ENCODE measurements around the gene BCL11A. TPM values are rescaled to one million over a fixed set of nuclear protein-coding genes. Genes with fewer than 3 reads are reported as not detected.

BCL11A gene
- total RNA-seq, 6 experiments from 2014 or later: 0.06 to 0.80 (median 0.37) TPM

DNA sequence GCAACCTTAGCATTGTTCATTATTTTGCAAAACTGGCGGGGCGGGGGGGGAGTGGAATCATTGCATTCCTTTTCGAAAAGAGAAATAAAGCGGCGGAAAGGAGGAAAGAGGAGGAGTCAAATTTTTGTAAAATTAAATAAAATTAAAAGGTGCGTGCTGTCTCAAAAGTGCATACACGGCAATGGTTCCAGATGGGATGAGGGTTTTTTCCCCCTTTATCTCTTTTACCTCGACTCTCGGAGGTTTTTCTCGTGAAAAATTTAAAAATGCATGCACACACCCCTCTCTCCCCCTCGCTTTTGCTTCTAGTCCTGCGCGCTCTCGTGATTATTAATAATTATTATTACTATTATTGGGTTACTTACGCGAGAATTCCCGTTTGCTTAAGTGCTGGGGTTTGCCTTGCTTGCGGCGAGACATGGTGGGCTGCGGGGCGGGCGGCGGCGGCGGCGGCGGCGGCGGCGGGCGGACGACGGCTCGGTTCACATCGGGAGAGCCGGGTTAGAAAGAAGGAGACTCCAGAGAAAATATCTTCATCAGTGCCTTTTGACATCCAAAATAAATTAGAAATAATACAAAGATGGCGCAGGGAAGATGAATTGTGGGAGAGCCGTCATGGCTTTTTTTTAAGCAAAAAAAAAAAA lies 481 bp downstream of the BCL11A start:
- no peak for TF ChIP-seq POLR2A (IDR thresholded peaks at IDR 0.05)
- no peak for TF ChIP-seq CTCF (IDR thresholded peaks at IDR 0.05)
- intact Hi-C loops (cut with DNase I): loop anchor here in 1 of 2 donors (10.0 kb wide), 1 partner anchor 1258 kb away; no protein-coding TSS in a partner anchor
- DNase-seq: no peak
- ATAC-seq: no peak
- WGBS (ENCODE audit: insufficient coverage, low coverage, low lambda C conversion rate, missing lambda C conversion rate): 4% methylated on average over 38 of the region's 38 CpGs
- H3K4me3 ChIP-seq: peak overlapping the region in 2 of 3 donors; percentile 39 to 53
- H3K27me3 ChIP-seq: peaks cover 5 to 26% of the 10 kb centered on the region in 2 donors
- no peaks in the 10 kb centered on the region for H3K36me3 ChIP-seq
- H3K9me3 ChIP-seq: no peaks in the 10 kb centered on the region
- no peak overlapping the region for H3K27ac ChIP-seq
- peaks cover 0 to 60% (median 9%) of the 10 kb centered on the region in 4 donors for H3K4me1 ChIP-seq

- intact Hi-C loops (cut with DNase I): loop anchor here in 1 of 2 donors (10.0 kb wide), 1 partner anchor 1257 kb away; no protein-coding TSS in a partner anchor
- Histone ChIP-seq H3K4me3 (peak overlapping the region; percentile 16 to 53 (median 25)), H3K36me3 (no peaks in the 10 kb centered on the region), H3K27ac (no peak overlapping the region), H3K9me3 (no peaks in the 10 kb centered on the region), H3K27me3 (peaks cover 5 to 26% of the 10 kb centered on the region in 2 donors), H3K4me1 (peaks cover 0 to 59% (median 9%) of the 10 kb centered on the region in 4 donors)
- DNase-seq: no peak
- no peak for ATAC-seq
- no peak for TF ChIP-seq CTCF (IDR thresholded peaks at IDR 0.05)
- TF ChIP-seq POLR2A (IDR thresholded peaks at IDR 0.05): no peak
- WGBS (ENCODE audit: insufficient coverage, low coverage, low lambda C conversion rate, missing lambda C conversion rate): 1% methylated on average over 23 of the region's 49 CpGs
These were observed 1.2 kb downstream of the BCL11A start for GRCh38 chr2:60552078-60552850.

GRCh38 chr2:60551240-60552077 lies 2.0 kb downstream of the BCL11A start:
- Histone ChIP-seq H3K4me1 (peaks cover 0 to 52% (median 9%) of the 10 kb centered on the region in 4 donors), H3K27me3 (peaks cover 5 to 25% of the 10 kb centered on the region in 2 donors), H3K36me3 (no peaks in the 10 kb centered on the region), H3K9me3 (no peaks in the 10 kb centered on the region), H3K27ac (no peak overlapping the region), H3K4me3 (peak overlapping the region; percentile 16 to 53 (median 25))
- TF ChIP-seq POLR2A (IDR thresholded peaks at IDR 0.05): no peak
- no peak for TF ChIP-seq CTCF (IDR thresholded peaks at IDR 0.05)
- ATAC-seq (peak; percentile 5 to 44 (median 18)), DNase-seq (peak; percentile 58 to 70 (median 60))
- WGBS (ENCODE audit: insufficient coverage, low coverage, low lambda C conversion rate, missing lambda C conversion rate): 5% methylated on average over 28 of the region's 63 CpGs
- intact Hi-C loops (cut with DNase I): loop anchor here in 1 of 2 donors (10.0 kb wide), 1 partner anchor 1257 kb away; no protein-coding TSS in a partner anchor

DNA sequence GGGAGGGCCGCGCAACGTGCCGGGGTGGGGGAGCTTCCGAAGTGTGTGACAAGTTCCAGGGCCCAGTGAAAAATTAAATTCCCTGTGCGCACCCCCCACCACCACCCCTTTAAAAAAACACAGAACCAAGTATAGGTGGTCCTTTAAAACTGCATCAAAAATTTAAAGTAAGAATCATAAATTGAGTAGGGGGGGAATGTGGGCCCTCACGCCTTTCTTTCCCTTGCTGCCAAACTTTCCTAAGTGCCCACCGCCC lies 2.5 kb downstream of the BCL11A start:
- peaks cover 0 to 47% (median 9%) of the 10 kb centered on the region in 4 donors for H3K4me1 ChIP-seq
- 4% methylated on average over 8 of the region's 8 CpGs for WGBS (ENCODE audit: insufficient coverage, low coverage, low lambda C conversion rate, missing lambda C conversion rate)
- H3K27me3 ChIP-seq: peaks cover 5 to 21% of the 10 kb centered on the region in 2 donors
- intact Hi-C loops (cut with DNase I): loop anchor here in 1 of 2 donors (10.0 kb wide), 1 partner anchor 1256 kb away; no protein-coding TSS in a partner anchor
- no peak overlapping the region for H3K27ac ChIP-seq
- no peak for TF ChIP-seq POLR2A (IDR thresholded peaks at IDR 0.05)
- TF ChIP-seq CTCF (IDR thresholded peaks at IDR 0.05): no peak
- H3K4me3 ChIP-seq: no peak overlapping the region
- DNase-seq (no peak), ATAC-seq (no peak)
- H3K36me3 ChIP-seq: no peaks in the 10 kb centered on the region
- H3K9me3 ChIP-seq: no peaks in the 10 kb centered on the region
